ENCODE measurements around the gene PALD1.

DNA sequence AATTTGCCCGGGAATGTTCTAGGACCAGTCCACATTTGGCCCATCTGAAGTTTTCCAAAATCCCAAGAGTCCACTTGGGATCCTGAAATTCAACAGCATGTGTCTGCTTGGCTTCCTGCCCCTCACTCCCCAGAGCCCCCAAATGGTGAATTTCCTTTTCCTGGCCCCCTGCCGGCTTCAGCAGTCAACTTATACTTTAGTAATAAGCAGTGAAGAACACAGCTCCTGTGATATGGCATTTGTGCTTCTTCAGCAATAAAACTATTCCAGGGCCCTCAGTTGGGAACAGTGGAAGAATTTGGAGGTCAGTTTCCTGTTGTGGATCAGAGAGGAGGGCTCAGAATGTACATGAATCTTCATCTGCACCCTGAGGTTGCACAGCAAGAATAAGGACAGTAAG, 72.9 kb downstream of the PALD1 start:
- no peak for TF ChIP-seq POLR2A (IDR thresholded peaks at IDR 0.05; ENCODE audit: low read depth, low read length)
- TF ChIP-seq TAF1 (IDR thresholded peaks at IDR 0.05; ENCODE audit: borderline replicate concordance, low read depth, low read length) = no peak

Data from GM12892 (cell line).